Liver (tissue), 3 donors: ENCODE results near the gene PSTPIP1.

Experiments used
- EGR1 ChIP-seq, 2 donors: IDR thresholded peaks; 2 replicates each; pipeline ENCODE4 v1.6.1; 2016 to 2018; ENCODE audit warnings: antibody characterized with exemption in 2 of 2, low read depth in 2 of 2
- GABPA ChIP-seq, 2 donors: IDR thresholded peaks in 1 of 2; conservative IDR thresholded peaks in 1 of 2; 2 replicates each; pipeline ENCODE4 v1.6.1; 2016; ENCODE audit warnings: antibody characterized with exemption in 2 of 2, mild to moderate bottlenecking in 1 of 2, moderate library complexity in 1 of 2
- HNF4G ChIP-seq: IDR thresholded peaks from 2 replicates; pipeline ENCODE4 v1.6.1; 2016; ENCODE audit warnings: antibody characterized with exemption
- JUND ChIP-seq, 2 donors: IDR thresholded peaks; 2 replicates each; pipeline ENCODE4 v1.6.1; 2016; ENCODE audit warnings: antibody characterized with exemption in 2 of 2
- RXRA ChIP-seq, 2 donors: IDR thresholded peaks; 2 replicates each; pipeline ENCODE4 v1.6.1; 2017 to 2018; ENCODE audit warnings: antibody characterized with exemption in 2 of 2, mild to moderate bottlenecking in 1 of 2
- TAF1 ChIP-seq: conservative IDR thresholded peaks from 2 replicates; pipeline ENCODE4 v1.6.1; 2016; ENCODE audit warnings: antibody characterized with exemption, mild to moderate bottlenecking
- YY1 ChIP-seq: IDR thresholded peaks from 2 replicates; pipeline ENCODE4 v1.6.1; 2016; ENCODE audit warnings: antibody characterized with exemption, mild to moderate bottlenecking
- TF ChIP-seq, protein P1 (sequence below): fragments of 150-350 bp; IDR thresholded peaks from 2 replicates; pipeline ENCODE4 v1.5.1; 2017; ENCODE audit warnings: improper control_type of control experiment, low read depth, low read length; ENCODE audit not compliant: missing input control
- TF ChIP-seq, protein P2 (sequence below): IDR thresholded peaks from 2 replicates; pipeline ENCODE4 v1.6.1; 2016; ENCODE audit warnings: antibody characterized with exemption, mild to moderate bottlenecking
- TF ChIP-seq, protein P3 (sequence below): IDR thresholded peaks from 2 replicates; pipeline ENCODE4 v1.6.1; 2016; ENCODE audit warnings: antibody characterized with exemption
- TF ChIP-seq, protein P4 (sequence below): IDR thresholded peaks from 2 replicates; pipeline ENCODE4 v1.6.1; 2016; ENCODE audit warnings: antibody characterized with exemption
- TF ChIP-seq, protein P5 (sequence below): IDR thresholded peaks from 2 replicates; pipeline ENCODE4 v1.6.1; 2016; ENCODE audit warnings: antibody characterized with exemption
- donor health status: healthy.
- donor health status: healthy.

DNA sequence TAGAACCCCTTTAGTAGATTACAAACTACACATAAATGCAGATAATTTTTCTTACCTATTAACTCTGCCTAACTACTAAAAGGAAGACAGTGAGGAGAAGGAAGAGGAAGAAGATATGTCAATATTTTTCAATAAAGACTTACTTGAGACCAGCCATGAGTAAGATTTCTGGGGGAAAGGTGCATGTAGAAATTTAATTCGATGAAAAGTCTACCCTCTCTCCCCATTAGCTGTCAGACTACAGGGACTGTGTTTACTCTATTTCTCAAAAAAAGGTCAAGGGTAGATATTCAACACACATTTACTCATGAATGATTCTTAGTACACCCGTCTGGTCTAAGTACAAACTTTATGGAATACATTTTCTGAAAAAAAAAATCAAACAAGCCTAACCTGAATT is 69.1 kb downstream of the PSTPIP1 start:
- TF ChIP-seq, protein P1, sequence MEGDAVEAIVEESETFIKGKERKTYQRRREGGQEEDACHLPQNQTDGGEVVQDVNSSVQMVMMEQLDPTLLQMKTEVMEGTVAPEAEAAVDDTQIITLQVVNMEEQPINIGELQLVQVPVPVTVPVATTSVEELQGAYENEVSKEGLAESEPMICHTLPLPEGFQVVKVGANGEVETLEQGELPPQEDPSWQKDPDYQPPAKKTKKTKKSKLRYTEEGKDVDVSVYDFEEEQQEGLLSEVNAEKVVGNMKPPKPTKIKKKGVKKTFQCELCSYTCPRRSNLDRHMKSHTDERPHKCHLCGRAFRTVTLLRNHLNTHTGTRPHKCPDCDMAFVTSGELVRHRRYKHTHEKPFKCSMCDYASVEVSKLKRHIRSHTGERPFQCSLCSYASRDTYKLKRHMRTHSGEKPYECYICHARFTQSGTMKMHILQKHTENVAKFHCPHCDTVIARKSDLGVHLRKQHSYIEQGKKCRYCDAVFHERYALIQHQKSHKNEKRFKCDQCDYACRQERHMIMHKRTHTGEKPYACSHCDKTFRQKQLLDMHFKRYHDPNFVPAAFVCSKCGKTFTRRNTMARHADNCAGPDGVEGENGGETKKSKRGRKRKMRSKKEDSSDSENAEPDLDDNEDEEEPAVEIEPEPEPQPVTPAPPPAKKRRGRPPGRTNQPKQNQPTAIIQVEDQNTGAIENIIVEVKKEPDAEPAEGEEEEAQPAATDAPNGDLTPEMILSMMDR = no peak
- TF ChIP-seq, protein P2, sequence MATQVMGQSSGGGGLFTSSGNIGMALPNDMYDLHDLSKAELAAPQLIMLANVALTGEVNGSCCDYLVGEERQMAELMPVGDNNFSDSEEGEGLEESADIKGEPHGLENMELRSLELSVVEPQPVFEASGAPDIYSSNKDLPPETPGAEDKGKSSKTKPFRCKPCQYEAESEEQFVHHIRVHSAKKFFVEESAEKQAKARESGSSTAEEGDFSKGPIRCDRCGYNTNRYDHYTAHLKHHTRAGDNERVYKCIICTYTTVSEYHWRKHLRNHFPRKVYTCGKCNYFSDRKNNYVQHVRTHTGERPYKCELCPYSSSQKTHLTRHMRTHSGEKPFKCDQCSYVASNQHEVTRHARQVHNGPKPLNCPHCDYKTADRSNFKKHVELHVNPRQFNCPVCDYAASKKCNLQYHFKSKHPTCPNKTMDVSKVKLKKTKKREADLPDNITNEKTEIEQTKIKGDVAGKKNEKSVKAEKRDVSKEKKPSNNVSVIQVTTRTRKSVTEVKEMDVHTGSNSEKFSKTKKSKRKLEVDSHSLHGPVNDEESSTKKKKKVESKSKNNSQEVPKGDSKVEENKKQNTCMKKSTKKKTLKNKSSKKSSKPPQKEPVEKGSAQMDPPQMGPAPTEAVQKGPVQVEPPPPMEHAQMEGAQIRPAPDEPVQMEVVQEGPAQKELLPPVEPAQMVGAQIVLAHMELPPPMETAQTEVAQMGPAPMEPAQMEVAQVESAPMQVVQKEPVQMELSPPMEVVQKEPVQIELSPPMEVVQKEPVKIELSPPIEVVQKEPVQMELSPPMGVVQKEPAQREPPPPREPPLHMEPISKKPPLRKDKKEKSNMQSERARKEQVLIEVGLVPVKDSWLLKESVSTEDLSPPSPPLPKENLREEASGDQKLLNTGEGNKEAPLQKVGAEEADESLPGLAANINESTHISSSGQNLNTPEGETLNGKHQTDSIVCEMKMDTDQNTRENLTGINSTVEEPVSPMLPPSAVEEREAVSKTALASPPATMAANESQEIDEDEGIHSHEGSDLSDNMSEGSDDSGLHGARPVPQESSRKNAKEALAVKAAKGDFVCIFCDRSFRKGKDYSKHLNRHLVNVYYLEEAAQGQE = no peak
- TF ChIP-seq EGR1 (IDR thresholded peaks at IDR 0.05; ENCODE audit: low read depth in 2 of 2) = no peak
- TF ChIP-seq TAF1 = no peak
- no peak for TF ChIP-seq GABPA (IDR thresholded peaks at IDR 0.05 in 1 of 2, conservative IDR thresholded peaks at IDR 0.05 in 1 of 2)
- TF ChIP-seq, protein P3, sequence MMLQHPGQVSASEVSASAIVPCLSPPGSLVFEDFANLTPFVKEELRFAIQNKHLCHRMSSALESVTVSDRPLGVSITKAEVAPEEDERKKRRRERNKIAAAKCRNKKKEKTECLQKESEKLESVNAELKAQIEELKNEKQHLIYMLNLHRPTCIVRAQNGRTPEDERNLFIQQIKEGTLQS = peak; percentile 10
- TF ChIP-seq, protein P4, sequence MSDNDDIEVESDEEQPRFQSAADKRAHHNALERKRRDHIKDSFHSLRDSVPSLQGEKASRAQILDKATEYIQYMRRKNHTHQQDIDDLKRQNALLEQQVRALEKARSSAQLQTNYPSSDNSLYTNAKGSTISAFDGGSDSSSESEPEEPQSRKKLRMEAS = no peak
- TF ChIP-seq HNF4G = no peak
- TF ChIP-seq RXRA (IDR thresholded peaks at IDR 0.05) = peak in 1 of 2 donors; percentile 47
- TF ChIP-seq, protein P5, sequence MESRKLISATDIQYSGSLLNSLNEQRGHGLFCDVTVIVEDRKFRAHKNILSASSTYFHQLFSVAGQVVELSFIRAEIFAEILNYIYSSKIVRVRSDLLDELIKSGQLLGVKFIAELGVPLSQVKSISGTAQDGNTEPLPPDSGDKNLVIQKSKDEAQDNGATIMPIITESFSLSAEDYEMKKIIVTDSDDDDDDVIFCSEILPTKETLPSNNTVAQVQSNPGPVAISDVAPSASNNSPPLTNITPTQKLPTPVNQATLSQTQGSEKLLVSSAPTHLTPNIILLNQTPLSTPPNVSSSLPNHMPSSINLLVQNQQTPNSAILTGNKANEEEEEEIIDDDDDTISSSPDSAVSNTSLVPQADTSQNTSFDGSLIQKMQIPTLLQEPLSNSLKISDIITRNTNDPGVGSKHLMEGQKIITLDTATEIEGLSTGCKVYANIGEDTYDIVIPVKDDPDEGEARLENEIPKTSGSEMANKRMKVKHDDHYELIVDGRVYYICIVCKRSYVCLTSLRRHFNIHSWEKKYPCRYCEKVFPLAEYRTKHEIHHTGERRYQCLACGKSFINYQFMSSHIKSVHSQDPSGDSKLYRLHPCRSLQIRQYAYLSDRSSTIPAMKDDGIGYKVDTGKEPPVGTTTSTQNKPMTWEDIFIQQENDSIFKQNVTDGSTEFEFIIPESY = no peak
- TF ChIP-seq JUND (IDR thresholded peaks at IDR 0.05) = no peak
- TF ChIP-seq YY1 = no peak
